NCI-H1048 (cell line): Measurements from ENCODE around the gene EPHB2.

Source experiments
- DNase-seq: peaks from one replicate; lab custom pipeline; 2025; lab: John Stamatoyannopoulos, UW

EPHB2 gene

DNA sequence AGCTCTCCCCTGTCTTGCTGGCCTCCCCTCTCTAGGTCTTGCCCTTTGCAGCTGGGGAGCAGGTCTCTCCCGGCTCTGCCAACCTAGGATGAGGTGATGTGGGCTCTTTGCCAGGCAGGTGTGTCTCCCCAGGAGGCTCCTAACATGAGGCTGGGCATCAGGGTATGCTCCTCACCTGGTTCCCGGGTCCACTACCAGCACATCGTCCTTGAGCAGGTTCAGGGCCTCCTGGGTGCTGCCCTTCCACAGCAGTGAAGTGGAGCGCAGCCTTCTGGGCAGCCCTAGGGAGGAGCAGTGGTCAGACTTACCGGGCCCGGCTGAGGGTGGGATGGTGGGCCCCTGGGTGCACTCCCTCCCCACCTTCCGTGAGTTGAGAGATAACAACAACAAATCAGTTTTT is 244.5 kb downstream of the EPHB2 start:
- no peak for DNase-seq

GRCh38 chr1:22957066-22957465 is 246.4 kb downstream of the EPHB2 start:
- no peak for DNase-seq

DNA sequence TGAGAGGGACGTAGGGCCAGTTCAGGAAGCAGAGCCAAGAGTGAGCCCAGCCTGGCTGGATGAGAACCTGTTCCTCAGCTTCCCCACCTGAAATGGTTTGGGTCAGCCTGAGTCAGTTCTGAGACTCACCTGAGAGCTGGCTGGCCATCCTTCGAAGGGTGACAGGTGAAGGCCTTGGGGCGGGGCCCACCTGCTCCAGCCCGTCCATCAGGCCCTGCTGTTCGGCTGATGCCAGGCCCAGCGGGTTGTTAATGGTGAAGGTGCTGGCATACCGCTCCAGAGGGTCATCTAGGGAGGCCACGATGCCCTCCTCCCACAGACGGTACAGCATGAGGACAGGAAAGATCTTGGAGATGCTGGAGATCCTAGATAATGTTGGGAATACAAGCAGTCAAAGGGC is 247.9 kb downstream of the EPHB2 start:
- DNase-seq = no peak

DNA sequence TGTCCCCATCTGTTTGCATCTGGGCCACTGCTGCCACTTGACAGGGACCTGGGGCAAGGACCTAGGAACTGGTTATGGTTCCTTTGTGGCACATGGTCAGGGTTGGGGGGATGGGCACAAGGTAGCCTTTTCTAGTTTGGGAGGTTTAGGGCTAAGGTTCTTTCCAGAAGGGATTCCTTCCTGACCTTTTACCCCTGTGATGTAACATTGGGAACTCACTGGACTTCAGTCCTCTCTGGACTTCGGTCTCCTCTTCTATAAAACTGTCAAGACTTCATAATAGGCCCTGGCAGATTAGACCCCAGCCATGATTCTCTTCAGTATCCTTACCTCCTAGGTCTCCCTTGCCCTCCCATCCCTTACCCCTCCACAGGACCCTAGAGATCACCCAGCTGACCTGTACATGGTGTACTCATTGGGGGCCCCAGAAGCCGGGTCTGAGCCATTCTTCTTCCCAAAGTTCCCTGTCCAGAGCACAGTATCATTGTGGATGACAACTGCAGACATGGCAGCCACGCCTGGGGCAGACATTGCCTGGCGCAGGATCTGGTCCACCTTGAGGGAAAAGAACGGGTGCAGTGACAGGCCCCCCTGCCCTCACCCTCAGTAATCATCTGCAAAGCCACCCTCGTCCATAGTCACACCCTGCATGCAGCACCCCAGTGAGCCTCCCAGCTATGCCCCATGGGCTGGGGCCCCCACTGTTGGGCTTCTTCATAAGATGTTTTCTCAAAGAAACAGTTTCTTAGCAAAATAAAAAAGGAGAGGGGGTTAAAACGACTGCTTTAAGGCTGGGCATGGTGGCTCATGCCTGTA is 249.1 kb downstream of the EPHB2 start:
- no peak for DNase-seq

DNA sequence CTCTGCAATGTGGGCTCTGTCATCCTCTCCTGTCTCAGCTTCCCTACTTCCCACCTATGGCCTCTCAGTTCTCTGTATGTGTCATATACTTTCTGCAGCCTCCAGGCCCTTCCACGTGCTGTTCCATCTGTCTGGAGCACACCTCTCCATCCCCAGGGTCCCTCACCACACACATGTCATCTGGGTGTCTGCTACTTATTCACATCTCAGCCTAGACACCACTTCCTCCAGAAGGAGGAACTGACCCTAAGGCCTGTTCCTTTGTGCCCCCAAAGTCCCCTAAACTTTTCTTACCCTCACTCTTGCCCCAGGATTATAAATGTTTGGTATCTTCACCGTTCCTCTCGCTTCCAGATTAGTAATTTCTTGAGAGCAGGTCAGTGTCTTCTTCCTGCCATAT is 251.9 kb downstream of the EPHB2 start:
- DNase-seq = no peak

DNA sequence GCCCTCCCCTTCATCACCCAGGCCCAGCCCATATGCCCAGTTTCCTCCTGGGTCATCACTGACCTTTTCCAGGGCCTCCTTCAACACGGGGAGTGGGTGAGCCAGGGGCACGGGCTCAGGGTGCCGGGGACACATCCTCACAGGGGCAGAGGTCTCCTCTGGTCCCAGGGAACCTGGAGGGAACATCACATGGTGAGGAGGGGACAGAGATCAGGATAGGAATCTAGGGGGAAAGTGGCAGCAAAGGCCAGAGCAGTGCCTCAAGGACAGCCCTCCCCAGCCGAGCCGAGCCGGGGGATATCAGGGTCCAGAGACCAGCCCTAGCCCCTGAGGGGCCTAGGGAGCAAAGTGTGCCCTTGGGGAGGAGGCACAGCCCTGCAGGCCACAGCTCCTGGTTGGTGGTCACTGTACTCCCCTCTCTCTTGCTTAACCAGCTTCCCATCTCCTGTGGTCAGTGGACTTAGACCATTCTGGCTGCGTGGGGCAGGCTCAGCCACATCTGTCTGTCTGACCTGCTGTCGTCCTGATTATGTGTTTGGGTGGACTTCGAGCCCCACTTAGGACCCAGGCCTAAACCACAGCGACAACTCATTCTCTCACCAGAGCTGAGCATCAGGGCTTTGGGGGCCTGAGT is 252.5 kb downstream of the EPHB2 start:
- DNase-seq = no peak

GRCh38 chr1:22966309-22966708 is 255.7 kb downstream of the EPHB2 start:
- no peak for DNase-seq

DNA sequence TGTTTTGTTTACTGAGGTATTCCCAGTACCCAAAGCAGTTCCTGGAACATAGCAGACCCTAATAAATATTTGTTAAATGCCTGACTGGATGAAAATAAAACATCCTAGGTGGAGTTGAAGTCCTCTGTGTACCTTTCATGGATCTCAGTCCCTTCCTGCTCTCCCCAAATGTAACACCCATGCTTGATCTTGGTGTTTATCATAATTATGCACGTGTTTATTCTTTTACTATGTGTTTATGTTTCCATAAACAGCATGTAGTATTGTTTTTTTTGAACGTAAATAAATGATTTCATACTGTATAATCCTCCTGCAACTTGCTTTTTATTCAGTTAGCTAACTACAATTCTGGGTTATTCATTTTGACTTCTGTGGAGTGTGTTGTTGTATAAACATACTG is 257.2 kb downstream of the EPHB2 start:
- DNase-seq = no peak

- DNase-seq = no peak
Measured at GRCh38 chr1:22969304-22969709, 258.7 kb downstream of the EPHB2 start.

GRCh38 chr1:22970096-22970495 is 259.5 kb downstream of the EPHB2 start:
- no peak for DNase-seq
